A549 (cell line): ENCODE measurements around the gene LOC101059915.
"Not testable (repeated sequence)": the region's sequence is repeated elsewhere in the genome, so short reads cannot be mapped to it uniquely, and the experiment has no call there.

Experiments
- CEBPB ChIP-seq, 2 experiments: fragments of >200 bp in 1 of 2; sonication (Bioruptor Twin) in 1 of 2; formaldehyde crosslinking in 1 of 2; IDR thresholded peaks; 2 replicates each; pipeline ENCODE4 v1.6.1; 2012 to 2016
- CHD4 ChIP-seq: fragments of 200-600 bp; sonication (generic); IDR thresholded peaks from 2 replicates; pipeline ENCODE4 v1.6.1; 2016; ENCODE audit warnings: antibody characterized with exemption, mild to moderate bottlenecking, borderline replicate concordance
- CTCF ChIP-seq: fragments of >200 bp; sonication (Bioruptor Twin); formaldehyde crosslinking; IDR thresholded peaks from 3 replicates; pipeline ENCODE4 v1.5.1; 2016
- PBX3 ChIP-seq: IDR thresholded peaks from 2 replicates; pipeline ENCODE4 v1.6.1; 2012
- POLR2A ChIP-seq: IDR thresholded peaks from 2 replicates; pipeline ENCODE4 v1.6.1; 2012; ENCODE audit warnings: mild to moderate bottlenecking, low read length
- REST ChIP-seq: fragments of 200-600 bp; sonication (generic); IDR thresholded peaks from 2 replicates; pipeline ENCODE4 v1.6.1; 2016; ENCODE audit warnings: antibody characterized with exemption, mild to moderate bottlenecking, moderate library complexity

GRCh38 chrX:71720289-71720886, 53.0 kb downstream of the LOC101059915 start:
- TF ChIP-seq POLR2A; PBX3; CTCF; REST; CEBPB (IDR thresholded peaks at IDR 0.05); CHD4: not testable (repeated sequence)
